Activated CD8-positive, alpha-beta memory T cell treated with anti-CD3 and anti-CD28 coated beads, Interleukin-2, amount 50 U/mL, for 1 hour (primary cell): ENCODE measurements around the gene FERMT2.

Experiments used
- DNase-seq: peaks from one replicate; pipeline ENCODE4 v3.0.0-alpha.2; 2020; ENCODE audit errors: extremely low read depth

The FERMT2 gene

DNA sequence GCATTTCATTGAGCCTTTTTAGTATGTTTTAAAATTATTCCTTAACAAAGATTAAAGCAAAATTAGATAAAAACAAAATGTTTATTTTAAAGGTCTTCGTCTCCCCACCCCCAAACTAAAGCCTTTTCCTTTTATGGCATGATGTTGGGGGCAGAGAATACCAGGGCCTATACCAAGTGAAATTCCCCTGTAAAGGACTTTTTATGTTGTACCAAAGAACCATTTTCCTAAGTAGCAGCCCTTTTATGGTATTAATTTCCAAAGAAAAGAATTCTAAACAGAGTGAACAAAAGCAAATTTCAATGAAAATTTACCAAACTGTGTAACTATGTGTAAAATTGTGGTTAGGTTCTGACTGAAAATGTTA, 87.5 kb downstream of the FERMT2 start:
- DNase-seq, result no peak

GRCh38 chr14:52862632-52863333, 88.1 kb downstream of the FERMT2 start:
- no peak for DNase-seq

GRCh38 chr14:52861403-52861802, 89.4 kb downstream of the FERMT2 start:
- DNase-seq, result no peak

DNA sequence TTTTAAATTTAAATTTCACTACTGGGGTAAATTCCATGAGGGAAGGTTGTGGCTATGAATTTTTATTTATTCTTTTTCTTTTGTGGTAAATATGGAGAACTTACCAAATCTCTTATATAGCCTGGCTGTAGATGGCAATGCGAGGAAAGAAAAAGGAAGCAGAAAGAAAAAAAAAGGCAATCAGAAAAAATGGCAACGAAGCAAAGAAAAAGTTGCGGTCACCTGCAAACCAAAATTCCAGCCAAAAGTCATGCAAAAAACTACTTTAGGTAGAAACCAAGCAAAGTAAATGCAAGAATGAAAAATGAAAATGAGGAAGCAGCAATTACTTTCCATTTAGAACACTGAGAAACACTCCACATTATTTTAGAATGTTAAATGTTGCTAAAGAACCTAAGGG, 89.9 kb downstream of the FERMT2 start:
- no peak for DNase-seq

GRCh38 chr14:52860209-52860608, 90.6 kb downstream of the FERMT2 start:
- DNase-seq, result no peak

- DNase-seq, result no peak
Measured at GRCh38 chr14:52856139-52856538, 94.7 kb downstream of the FERMT2 start.

- no peak for DNase-seq
Measured at GRCh38 chr14:52853522-52853854, 97.4 kb downstream of the FERMT2 start.

GRCh38 chr14:52852810-52853521, 97.9 kb downstream of the FERMT2 start:
- no peak for DNase-seq

DNA sequence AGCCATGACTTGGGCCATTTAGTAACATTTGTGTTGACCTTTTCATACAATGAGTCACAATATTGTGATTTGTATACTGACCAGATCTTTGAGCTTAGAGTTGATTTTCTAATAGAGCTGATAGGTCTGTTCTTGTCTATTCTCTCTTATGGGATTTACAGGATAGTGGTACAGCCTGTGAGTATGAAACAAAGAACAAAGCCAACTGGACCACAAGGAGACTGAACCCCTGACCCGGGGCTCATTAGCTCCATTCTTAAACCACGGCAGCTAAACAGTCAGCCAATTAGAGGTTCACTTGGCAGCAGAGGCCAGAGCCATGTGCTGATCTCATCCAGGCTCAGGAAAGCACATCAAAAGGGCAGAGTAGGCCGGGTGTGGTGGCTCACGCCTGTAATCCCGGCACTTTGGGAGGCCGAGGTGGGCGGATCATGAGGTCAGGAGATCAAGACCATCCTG, 100.4 kb downstream of the FERMT2 start:
- no peak for DNase-seq

DNA sequence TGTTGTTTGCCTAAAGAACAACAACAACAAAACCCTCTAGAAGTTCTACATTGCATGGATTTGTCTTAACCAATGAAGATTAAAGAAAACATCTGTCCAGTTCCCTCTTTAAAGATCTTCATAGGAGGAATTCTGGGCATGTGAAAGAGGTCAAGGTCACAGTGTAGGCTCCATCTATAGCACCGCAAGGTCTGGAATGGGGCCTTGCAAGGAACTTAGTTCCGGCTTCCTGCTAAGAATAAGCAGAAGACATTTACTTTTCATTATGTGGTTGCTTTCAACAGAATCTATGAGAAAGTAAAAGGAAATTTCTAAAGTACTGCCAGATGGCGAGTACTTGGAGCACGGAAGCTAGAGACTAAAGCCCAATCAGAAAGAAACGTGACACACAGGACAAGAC, 102.2 kb downstream of the FERMT2 start:
- no peak for DNase-seq

GRCh38 chr14:52846591-52846990, 104.3 kb downstream of the FERMT2 start:
- no peak for DNase-seq

DNA sequence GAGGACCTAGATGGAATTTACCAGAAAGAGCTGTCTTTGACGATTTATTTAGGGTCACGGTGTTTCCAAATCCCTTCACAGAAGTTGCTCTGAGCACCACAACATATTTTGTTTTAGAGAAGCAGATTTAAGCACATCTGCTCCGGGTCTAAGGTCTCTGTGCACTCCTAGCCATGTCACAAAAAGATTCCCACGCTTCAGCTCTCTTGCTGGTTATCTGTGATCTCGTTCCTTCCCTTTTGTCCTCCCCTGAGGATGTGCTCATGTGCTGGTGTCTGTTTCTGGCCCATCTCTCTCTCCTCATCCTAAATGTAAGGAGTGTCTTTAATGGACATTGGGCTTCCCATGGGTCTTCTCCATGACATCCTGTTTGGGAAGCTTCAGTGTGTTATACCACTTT, 105.8 kb downstream of the FERMT2 start:
- DNase-seq, result no peak

DNA sequence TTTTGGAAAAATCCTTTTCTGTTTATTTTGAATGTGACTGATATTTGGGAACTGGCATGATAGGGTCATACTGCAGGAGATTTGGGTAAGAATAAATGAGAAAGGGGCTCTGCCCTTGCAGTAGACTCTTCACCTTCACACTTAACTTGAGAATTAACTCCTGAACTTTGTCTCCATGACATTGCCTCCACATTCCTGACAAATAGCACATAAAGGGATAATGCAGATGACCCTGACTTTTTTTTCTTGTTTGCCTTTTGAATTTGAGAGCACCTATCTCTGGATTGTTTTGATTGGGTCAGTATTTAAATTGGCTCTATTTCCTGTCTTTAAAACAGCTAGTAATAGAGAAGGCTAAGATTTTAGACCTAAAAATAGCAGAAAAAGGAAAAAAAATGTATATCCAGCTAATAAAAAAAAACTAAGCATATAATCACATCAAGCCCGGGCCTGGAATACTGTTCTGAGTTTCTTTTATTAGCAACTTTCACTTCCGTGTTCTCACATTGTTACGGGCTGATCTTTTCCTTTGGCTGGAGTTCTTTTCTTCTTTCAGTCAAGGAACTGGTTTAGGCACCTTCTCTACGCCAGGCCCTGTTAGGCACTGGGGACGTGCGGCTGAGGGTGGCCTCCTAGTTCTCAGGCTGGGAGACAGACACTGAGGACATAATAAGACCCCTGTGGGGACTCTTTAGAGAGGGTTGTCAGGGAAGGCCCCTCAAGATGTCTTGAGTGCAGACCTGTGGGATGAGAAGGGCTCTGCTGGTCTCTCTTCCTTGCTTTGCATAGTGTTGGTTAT, 106.4 kb downstream of the FERMT2 start:
- DNase-seq, result no peak

DNA sequence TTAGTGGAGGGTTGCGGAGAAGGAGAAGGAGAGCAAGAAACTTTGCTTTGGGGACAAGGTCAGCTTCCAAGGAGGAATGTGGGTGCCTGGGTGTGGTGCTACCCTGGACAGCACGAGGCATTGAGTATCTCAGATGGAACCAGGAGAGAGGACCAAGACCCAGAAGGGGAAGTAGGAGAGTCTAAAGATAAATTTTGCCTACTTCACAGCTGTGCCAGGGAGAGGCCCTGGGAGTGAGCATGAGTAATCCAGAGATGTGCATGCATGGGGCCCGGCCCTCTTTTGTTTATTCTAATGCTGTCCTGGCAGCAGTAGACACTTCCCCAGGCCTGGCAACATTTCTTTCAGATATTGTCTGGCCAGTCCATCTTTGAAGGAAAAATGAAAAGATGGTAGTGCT, 110.0 kb downstream of the FERMT2 start:
- DNase-seq, result no peak

DNA sequence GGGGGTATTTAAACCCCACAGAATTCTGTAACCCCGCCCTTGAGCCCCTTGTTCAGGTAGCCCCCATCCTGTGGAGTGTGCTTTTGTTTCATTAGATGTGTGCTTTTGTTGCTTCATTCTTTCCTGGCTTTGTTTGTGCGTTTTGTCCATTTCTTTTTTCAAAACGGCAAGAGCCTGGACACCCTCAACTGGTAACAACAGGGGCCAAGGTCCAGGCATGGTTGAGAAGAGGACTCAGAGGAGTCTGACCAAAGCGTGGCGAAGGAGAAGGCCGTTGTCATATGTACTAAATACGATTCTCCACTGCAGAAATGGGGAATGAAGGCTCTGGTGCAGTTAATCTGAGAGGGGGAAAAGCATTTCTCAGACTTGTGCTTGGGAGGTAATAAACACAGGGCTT, 113.4 kb downstream of the FERMT2 start:
- DNase-seq, result no peak

- no peak for DNase-seq
Measured at GRCh38 chr14:52836063-52836462, 114.8 kb downstream of the FERMT2 start.

DNA sequence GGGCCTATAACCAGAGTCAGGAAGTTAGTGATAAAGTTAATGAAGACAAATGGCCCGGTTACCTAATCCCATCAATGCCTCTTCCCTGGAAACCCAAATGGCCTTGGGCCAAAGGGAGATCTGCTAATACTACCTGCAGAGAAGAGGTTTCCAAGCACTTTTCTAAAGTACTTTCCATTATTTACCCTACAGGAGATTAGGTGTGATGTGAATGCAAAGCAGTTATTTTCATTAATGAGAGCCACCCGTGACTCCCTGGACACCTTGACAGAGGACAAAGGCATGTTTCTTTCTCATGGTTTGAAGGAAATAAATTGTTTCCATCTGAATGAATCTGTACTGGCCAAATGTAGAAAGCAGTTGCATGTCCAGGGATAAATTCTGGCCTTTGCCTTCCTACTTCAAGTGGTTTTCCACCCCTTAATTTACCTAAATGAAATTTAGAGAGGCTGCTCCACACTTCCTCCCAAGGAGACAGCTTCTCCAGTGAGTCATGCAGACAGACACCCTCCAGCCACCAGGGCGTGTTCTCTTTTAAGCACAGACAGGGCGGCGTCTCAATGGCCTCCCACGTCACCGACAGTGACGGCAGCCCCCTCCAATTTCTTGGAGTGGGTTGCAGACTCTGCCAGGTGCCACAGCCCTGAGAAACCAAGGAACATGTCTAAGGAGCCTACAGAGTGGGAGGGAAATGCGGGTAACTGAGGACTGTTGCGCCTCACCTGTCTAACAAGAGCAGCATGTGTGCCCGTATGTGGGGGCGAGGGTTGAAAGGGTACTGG, 115.5 kb downstream of the FERMT2 start:
- no peak for DNase-seq

- no peak for DNase-seq
Measured at GRCh38 chr14:52834440-52834842, 116.4 kb downstream of the FERMT2 start.

- no peak for DNase-seq
Measured at GRCh38 chr14:52833891-52834290, 117.0 kb downstream of the FERMT2 start.

- no peak for DNase-seq
Measured at GRCh38 chr14:52829527-52830185, 121.2 kb downstream of the FERMT2 start.

GRCh38 chr14:52827426-52827825, 123.4 kb downstream of the FERMT2 start:
- no peak for DNase-seq

DNA sequence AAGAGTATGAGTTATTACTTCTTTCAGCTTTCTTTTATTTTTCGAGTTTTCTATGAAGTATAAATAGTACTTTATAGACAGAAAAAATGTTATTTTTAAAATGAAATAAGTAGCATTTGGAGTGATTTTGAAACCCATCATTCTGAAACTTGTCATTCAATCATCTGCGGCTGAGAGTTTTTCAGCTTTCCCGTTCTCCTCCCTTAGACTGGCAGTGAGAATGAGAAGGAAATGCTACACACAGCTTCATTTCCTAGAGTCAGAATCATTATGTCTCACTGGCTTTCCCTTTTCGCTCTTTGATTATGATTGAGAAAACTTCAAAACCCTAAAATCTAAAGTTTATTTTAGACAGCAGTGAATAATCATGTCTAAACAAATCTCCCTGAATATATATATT, 125.8 kb downstream of the FERMT2 start:
- DNase-seq, result no peak
